ENCODE measurements around the gene DNER. TPM values are rescaled to one million over a fixed set of nuclear protein-coding genes. Genes with fewer than 3 reads are reported as not detected.
"Not testable (repeated sequence)": the region's sequence is repeated elsewhere in the genome, so short reads cannot be mapped to it uniquely, and the experiment has no call there.

The DNER gene
- total and polyA plus RNA-seq, 8 donors = 0.06 to 2.4 (median 1.9) TPM

DNA sequence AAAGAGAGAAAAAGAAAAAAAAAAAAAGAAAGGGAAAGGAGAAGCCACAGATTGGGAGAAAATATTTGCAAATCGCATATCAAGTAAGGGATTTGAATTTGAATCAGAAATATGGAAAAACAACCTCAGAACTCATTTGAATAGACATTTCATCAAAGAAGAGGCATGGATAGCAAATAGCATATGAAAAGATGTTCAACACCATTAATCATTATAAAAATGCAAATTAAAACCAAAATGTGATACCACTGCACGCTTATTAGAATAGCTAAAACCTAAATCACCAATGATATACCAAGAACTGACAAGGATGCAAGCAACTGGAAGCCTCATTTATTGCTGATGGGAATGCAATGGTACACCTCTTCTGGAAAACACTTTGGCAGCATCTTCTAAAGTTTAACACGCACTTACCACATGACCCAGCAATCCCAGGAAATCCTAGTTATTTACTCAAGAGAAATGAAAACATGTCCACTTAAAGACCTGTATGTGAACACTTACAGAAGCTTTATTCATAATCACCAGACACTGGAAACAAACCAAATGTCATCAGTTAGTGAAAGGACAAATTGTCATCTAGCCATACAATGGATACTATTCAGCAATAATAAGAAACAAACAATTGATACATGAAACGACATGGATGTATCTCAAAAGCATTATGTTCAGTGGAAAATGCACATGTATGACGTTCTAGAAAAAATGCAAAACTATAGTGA is 10.3 kb downstream of the DNER start:
- TF ChIP-seq, protein P1, sequence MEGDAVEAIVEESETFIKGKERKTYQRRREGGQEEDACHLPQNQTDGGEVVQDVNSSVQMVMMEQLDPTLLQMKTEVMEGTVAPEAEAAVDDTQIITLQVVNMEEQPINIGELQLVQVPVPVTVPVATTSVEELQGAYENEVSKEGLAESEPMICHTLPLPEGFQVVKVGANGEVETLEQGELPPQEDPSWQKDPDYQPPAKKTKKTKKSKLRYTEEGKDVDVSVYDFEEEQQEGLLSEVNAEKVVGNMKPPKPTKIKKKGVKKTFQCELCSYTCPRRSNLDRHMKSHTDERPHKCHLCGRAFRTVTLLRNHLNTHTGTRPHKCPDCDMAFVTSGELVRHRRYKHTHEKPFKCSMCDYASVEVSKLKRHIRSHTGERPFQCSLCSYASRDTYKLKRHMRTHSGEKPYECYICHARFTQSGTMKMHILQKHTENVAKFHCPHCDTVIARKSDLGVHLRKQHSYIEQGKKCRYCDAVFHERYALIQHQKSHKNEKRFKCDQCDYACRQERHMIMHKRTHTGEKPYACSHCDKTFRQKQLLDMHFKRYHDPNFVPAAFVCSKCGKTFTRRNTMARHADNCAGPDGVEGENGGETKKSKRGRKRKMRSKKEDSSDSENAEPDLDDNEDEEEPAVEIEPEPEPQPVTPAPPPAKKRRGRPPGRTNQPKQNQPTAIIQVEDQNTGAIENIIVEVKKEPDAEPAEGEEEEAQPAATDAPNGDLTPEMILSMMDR (IDR thresholded peaks at IDR 0.05) = no peak
- no peak for DNase-seq

DNA sequence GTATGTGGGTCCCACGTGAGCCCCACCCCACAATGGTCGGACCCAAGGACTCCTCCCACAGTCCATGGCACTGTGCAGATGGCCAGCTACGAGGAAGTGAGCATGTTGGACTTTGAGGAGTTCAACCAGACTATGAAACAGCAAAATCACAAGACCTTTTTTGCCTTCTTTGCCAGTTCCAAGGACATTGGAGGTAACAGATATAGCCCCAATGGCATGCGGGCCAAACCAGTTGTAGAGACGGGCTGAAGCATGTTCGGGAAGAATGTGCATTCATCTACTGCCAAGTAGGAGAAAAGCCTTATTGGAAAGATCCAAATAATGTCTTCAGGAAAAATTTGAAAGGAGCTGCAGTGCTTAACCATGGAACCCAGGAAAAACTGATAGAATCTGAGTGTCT is 12.6 kb downstream of the DNER start:
- intact Hi-C loops (cut with DNase I) = no loop called here
- no peak for ATAC-seq

More for the DNA sequence above, 10.3 kb downstream of the DNER start:
- Histone ChIP-seq H3K27ac (no peak overlapping the region), H3K4me3 (no peak overlapping the region), H3K36me3 (no peaks in the 10 kb centered on the region), H3K4me1 (no peaks in the 10 kb centered on the region), H3K9me3 (no peaks in the 10 kb centered on the region), H3K27me3 (peaks cover under 1 to 25% of the 10 kb centered on the region in 2 donors)
- no peak for ATAC-seq
- intact Hi-C loops (cut with DNase I) = no loop called here

DNA sequence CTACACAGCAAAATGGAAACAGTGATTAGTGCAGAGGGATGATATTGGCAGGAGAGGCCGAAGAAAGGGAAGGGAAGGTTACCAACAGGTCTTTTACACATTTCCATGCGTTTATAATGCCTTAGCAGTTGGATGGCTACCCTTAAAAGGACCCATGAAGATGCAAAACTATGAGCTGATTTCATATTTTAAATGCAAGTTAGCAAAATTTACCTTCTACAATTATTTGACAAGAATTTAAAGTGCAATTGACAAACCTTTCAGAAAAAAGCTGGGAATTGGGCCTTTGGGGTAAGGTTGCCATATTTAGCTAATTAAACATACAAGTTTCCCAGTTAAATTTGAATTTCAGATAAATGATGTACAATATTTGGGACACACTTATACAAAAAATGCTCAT is 13.3 kb downstream of the DNER start:
- no peaks in the 10 kb centered on the region for H3K4me1 ChIP-seq
- ATAC-seq (no peak), DNase-seq (no peak)
- no peak overlapping the region for H3K27ac ChIP-seq
- H3K4me3 ChIP-seq = no peak overlapping the region
- H3K36me3 ChIP-seq = no peaks in the 10 kb centered on the region
- H3K9me3 ChIP-seq = no peaks in the 10 kb centered on the region
- intact Hi-C loops (cut with DNase I) = no loop called here
- TF ChIP-seq, protein P1 (IDR thresholded peaks at IDR 0.05) = no peak
- H3K27me3 ChIP-seq = peaks cover 0 to 14% of the 10 kb centered on the region in 2 donors

More for the DNA sequence above, 12.6 kb downstream of the DNER start:
- H3K4me3 ChIP-seq = no peak overlapping the region
- H3K27ac ChIP-seq = no peak overlapping the region
- H3K27me3 ChIP-seq = peaks cover 0 to 14% of the 10 kb centered on the region in 2 donors
- TF ChIP-seq, protein P1 (IDR thresholded peaks at IDR 0.05) = no peak
- no peak for DNase-seq
- H3K9me3 ChIP-seq = no peaks in the 10 kb centered on the region
- H3K4me1 ChIP-seq = no peaks in the 10 kb centered on the region
- no peaks in the 10 kb centered on the region for H3K36me3 ChIP-seq

DNA sequence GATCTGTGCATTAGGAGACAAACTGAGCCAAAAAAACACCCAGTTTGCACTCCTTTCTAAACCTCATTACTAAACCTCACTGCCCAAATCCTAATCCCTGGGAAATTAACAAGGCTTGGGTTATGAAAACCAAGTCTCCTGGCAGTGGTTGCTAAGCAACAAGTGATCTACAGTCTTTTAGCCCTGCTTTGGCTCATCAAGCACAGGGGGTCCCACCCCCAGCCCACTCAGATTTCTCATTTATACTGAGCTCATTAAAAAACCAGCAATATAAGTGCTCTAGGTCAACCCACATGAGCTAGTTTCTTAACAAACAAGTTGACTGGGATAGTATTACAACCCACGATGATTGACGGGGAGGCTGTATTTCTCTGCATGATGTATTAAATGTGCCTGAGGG is 18.4 kb downstream of the DNER start:
- TF ChIP-seq, protein P1 (IDR thresholded peaks at IDR 0.05) = no peak
- Histone ChIP-seq H3K27me3 (no peaks in the 10 kb centered on the region), H3K4me3 (no peak overlapping the region), H3K4me1 (no peaks in the 10 kb centered on the region), H3K36me3 (no peaks in the 10 kb centered on the region), H3K27ac (no peak overlapping the region), H3K9me3 (no peaks in the 10 kb centered on the region)
- ATAC-seq = no peak
- intact Hi-C loops (cut with DNase I) = no loop called here
- DNase-seq = no peak

DNA sequence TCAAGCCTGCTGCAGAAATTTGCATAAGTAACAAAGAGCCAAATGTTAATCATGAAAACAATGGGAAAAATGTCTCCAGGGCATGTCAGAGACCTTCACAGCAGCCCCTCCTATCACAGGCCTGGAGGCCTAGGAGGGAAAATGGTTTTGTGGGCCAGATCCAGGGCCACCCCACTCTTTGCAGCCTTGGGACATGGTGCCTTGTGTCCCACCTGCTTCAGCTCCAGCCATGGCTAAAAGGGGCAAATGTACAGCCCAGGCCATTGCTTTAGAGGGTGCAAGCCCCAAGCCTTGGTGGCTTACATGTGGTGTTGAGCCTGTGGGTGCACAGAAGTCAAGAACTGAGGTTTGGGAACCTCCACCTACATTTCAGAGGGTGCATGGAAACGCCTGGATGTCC is 20.5 kb downstream of the DNER start:
- DNase-seq; H3K36me3 ChIP-seq; H3K4me1 ChIP-seq; ATAC-seq; H3K9me3 ChIP-seq; intact Hi-C loops (cut with DNase I); H3K27ac ChIP-seq; H3K4me3 ChIP-seq; H3K27me3 ChIP-seq: not testable (repeated sequence)

DNA sequence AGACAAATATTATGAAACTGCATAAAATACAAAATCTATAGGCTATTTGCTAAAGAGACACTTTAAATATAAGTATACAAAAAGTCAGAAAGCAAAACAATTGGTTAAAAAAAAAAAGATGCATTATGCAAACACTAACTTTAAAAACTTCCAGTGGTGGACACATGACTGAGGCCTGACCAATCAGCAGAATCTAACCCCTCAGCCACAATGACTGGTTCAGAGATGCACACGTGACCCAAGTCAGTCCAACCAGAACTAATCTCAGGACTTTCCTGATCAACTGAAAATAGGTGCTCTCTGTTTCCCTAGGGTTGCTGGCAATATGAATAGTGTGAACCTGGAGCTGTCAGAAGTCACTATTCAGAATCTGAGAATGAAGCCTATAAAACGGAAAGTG is 22.7 kb downstream of the DNER start:
- no peaks in the 10 kb centered on the region for H3K4me1 ChIP-seq
- DNase-seq = no peak
- ATAC-seq = no peak
- H3K9me3 ChIP-seq = no peaks in the 10 kb centered on the region
- no peak overlapping the region for H3K27ac ChIP-seq
- no peaks in the 10 kb centered on the region for H3K27me3 ChIP-seq
- no peaks in the 10 kb centered on the region for H3K36me3 ChIP-seq
- intact Hi-C loops (cut with DNase I) = no loop called here
- H3K4me3 ChIP-seq = no peak overlapping the region
- TF ChIP-seq, protein P1 (IDR thresholded peaks at IDR 0.05) = no peak
